HepG2 (cell line): ENCODE measurements around the gene CSMD2. TPM values are rescaled to one million over a fixed set of nuclear protein-coding genes. Genes with fewer than 3 reads are reported as not detected.

Experiments used
- ATAC-seq: fragments of 200-7000 bp; cut with Tn5 transposase; 3 replicates; pipeline ENCODE4 v1.9.1; 2020; ENCODE audit warnings: mild to moderate bottlenecking, moderate library complexity
- BruUV-seq: library from RNA; stranded (reverse); fragments of 400-500 nt; replicated peaks from 2 replicates; lab custom pipeline; 2021; lab: Mats Ljungman, UMichigan
- CTCF ChIA-PET: fragments of 300-600 bp; formaldehyde crosslinking; extraction: SDS; loops from one replicate; lab custom pipeline; 2021; ENCODE audit warnings: low total read pairs, inconsistent platforms, low intra/inter-chr PET ratio; lab: Yijun Ruan, JAX
- POLR2A ChIA-PET: fragments of 350-600 bp; sonication (Branson Sonifier 250); formaldehyde crosslinking; loops from one replicate; lab custom pipeline; 2020; ENCODE audit warnings: antibody characterized with exemption, inconsistent platforms; lab: Yijun Ruan, JAX
- DNase-seq: peaks from one replicate; pipeline ENCODE4 v3.0.0-alpha.2; 2015; ENCODE audit warnings: low spot score
- FAIRE-seq: peaks from 3 replicates; lab custom pipeline; 2011; peaks lifted over from hg19 to GRCh38; lab: Jason Lieb, UNC
- H2AFZ ChIP-seq: one replicate; pipeline ENCODE4 v1.6.1; 2011; ENCODE audit warnings: low read length, inconsistent platforms
- H3K27ac ChIP-seq: fragments of 300-600 bp; 3 replicates; pipeline ENCODE4 v1.8.0; 2011; ENCODE audit warnings: mixed run types, mild to moderate bottlenecking, mixed read lengths, low read length, inconsistent platforms; ENCODE audit not compliant: insufficient read depth; ENCODE audit errors: extremely low read length
- H3K27me3 ChIP-seq, 2 experiments: fragments of 200-600 bp in 1 of 2; 2 replicates in 1 of 2; 3 replicates in 1 of 2; pipeline versions ENCODE4 v1.6.0 to v1.8.0; 2011; ENCODE audit warnings: low read length in 2 of 2, mild to moderate bottlenecking in 2 of 2, moderate library complexity in 2 of 2, inconsistent platforms in 1 of 2; ENCODE audit not compliant: insufficient read depth in 2 of 2, control insufficient read depth in 1 of 2
- H3K36me3 ChIP-seq, 2 experiments: fragments of 200-600 bp in 1 of 2; replicated peaks in 1 of 2; 2 replicates in 1 of 2; 3 replicates in 1 of 2; pipeline versions ENCODE4 v1.5.1 to v1.8.0; 2011; ENCODE audit warnings: low read length in 2 of 2, inconsistent platforms in 1 of 2; ENCODE audit not compliant: insufficient read depth in 2 of 2, control insufficient read depth in 1 of 2
- H3K4me1 ChIP-seq: 2 replicates; pipeline ENCODE4 v1.5.1; 2012; ENCODE audit warnings: low read length, inconsistent platforms; ENCODE audit not compliant: insufficient read depth
- H3K4me2 ChIP-seq: 2 replicates; pipeline ENCODE4 v1.6.0; 2011; ENCODE audit warnings: low read depth, low read length, inconsistent platforms
- H3K4me3 ChIP-seq, 3 experiments: fragments of 200-600 bp in 1 of 3; sonication (generic), shearing (Covaris generic) in 1 of 3; replicated peaks in 1 of 3; 2 replicates each; pipeline ENCODE4 v1.5.1; 2011 to 2016; ENCODE audit warnings: low read length in 3 of 3, inconsistent platforms in 2 of 3, low read depth in 2 of 3, mild to moderate bottlenecking in 2 of 3, control low read depth in 1 of 3, mixed read lengths in 1 of 3; ENCODE audit not compliant: insufficient read depth in 1 of 3
- H3K79me2 ChIP-seq: one replicate; pipeline ENCODE4 v1.6.1; 2011; ENCODE audit warnings: low read length, inconsistent platforms; ENCODE audit not compliant: insufficient read depth
- H3K9ac ChIP-seq: 2 replicates; pipeline ENCODE4 v1.6.0; 2011; ENCODE audit warnings: mild to moderate bottlenecking, low read depth, low read length, inconsistent platforms; ENCODE audit not compliant: insufficient read depth
- H3K9me3 ChIP-seq: 2 replicates; pipeline ENCODE4 v1.5.1; 2012; ENCODE audit warnings: mild to moderate bottlenecking, low read length
- H4K20me1 ChIP-seq: 2 replicates; pipeline ENCODE4 v1.6.0; 2011; ENCODE audit warnings: inconsistent platforms, mild to moderate bottlenecking, low read length, moderate library complexity; ENCODE audit not compliant: insufficient read depth
- CENPT ChIP-seq: sonication (generic); formaldehyde crosslinking; IDR thresholded peaks from 2 replicates; pipeline ENCODE4 v1.8.0; 2022; ENCODE audit warnings: low read depth, mild to moderate bottlenecking, moderate library complexity, missing genetic modification reagents
- CHCHD3 ChIP-seq: sonication (generic); formaldehyde crosslinking; IDR thresholded peaks from 2 replicates; pipeline ENCODE4 v1.8.0; 2022; ENCODE audit warnings: mild to moderate bottlenecking, missing genetic modification reagents, moderate library complexity
- DR1 ChIP-seq: sonication (generic); formaldehyde crosslinking; IDR thresholded peaks from 2 replicates; pipeline ENCODE4 v1.8.0; 2021; ENCODE audit warnings: mild to moderate bottlenecking, missing genetic modification reagents, inconsistent platforms
- ELF3 ChIP-seq: IDR thresholded peaks from 2 replicates; pipeline ENCODE4 v1.6.1; 2016; ENCODE audit warnings: missing genetic modification reagents, missing compliant biosample characterization
- FOXK1 ChIP-seq: sonication (generic); formaldehyde crosslinking; IDR thresholded peaks from 2 replicates; pipeline ENCODE4 v1.4.0; 2020; ENCODE audit warnings: low read depth, missing genetic modification reagents, borderline replicate concordance
- HDAC1 ChIP-seq: sonication (generic); formaldehyde crosslinking; IDR thresholded peaks from 2 replicates; pipeline ENCODE4 v1.5.1; 2020; ENCODE audit warnings: mild to moderate bottlenecking, missing genetic modification reagents
- MIXL1 ChIP-seq: IDR thresholded peaks from 2 replicates; pipeline ENCODE4 v1.6.1; 2016
- NCOA1 ChIP-seq: sonication (generic); formaldehyde crosslinking; IDR thresholded peaks from 2 replicates; pipeline ENCODE4 v1.9.0; 2021; ENCODE audit warnings: missing genetic modification reagents
- RXRA ChIP-seq: sonication (generic); formaldehyde crosslinking; IDR thresholded peaks from 2 replicates; pipeline ENCODE4 v1.5.1; 2020; ENCODE audit warnings: missing genetic modification reagents
- RXRB ChIP-seq: IDR thresholded peaks from 2 replicates; pipeline ENCODE4 v1.6.1; 2016; ENCODE audit warnings: borderline replicate concordance, missing genetic modification reagents, missing compliant biosample characterization
- ZC3H4 ChIP-seq: sonication (generic); formaldehyde crosslinking; IDR thresholded peaks from 2 replicates; pipeline ENCODE4 v1.4.0; 2020; ENCODE audit warnings: missing genetic modification reagents, borderline replicate concordance
- ZFYVE20 ChIP-seq: sonication (generic); formaldehyde crosslinking; IDR thresholded peaks from 2 replicates; pipeline ENCODE4 v1.8.0; 2023; ENCODE audit warnings: low read depth, mild to moderate bottlenecking, moderate library complexity, missing genetic modification reagents, borderline replicate concordance
- ZKSCAN8 ChIP-seq: IDR thresholded peaks from 2 replicates; pipeline ENCODE4 v1.6.1; 2016; ENCODE audit warnings: borderline replicate concordance, missing genetic modification reagents, missing compliant biosample characterization
- ZNF605 ChIP-seq: sonication (generic); formaldehyde crosslinking; IDR thresholded peaks from 2 replicates; pipeline ENCODE4 v1.8.0; 2022; ENCODE audit warnings: mild to moderate bottlenecking, missing genetic modification reagents
- ZNF724P ChIP-seq: sonication (generic); formaldehyde crosslinking; IDR thresholded peaks from 2 replicates; pipeline ENCODE4 v1.8.0; 2022; ENCODE audit warnings: missing genetic modification reagents, borderline replicate concordance
- ZNF746 ChIP-seq: sonication (generic); formaldehyde crosslinking; IDR thresholded peaks from 2 replicates; pipeline ENCODE4 v1.8.0; 2022; ENCODE audit warnings: mild to moderate bottlenecking, missing genetic modification reagents
- ZNF761 ChIP-seq: sonication (generic); formaldehyde crosslinking; conservative IDR thresholded peaks from 2 replicates; pipeline ENCODE4 v1.4.0; 2020; ENCODE audit warnings: mild to moderate bottlenecking, missing genetic modification reagents
- ZSCAN21 ChIP-seq: sonication (generic); formaldehyde crosslinking; IDR thresholded peaks from 2 replicates; pipeline ENCODE4 v1.8.0; 2022; ENCODE audit warnings: mild to moderate bottlenecking, missing genetic modification reagents, moderate library complexity, borderline replicate concordance
- WGBS: methylation state at CpG from one replicate; pipeline ENCODE4 v1.1.6; 2017; ENCODE audit warnings: low lambda C conversion rate; 5-methylcytosine and 5-hydroxymethylcytosine counted together
- in situ Hi-C: cut with HindIII; loops from 2 replicates; pipeline ENCODE4 v1.10.0; 2017; ENCODE audit warnings: low pct_unique_long_range_greater_than_20kb; ENCODE audit not compliant: extremely low pct_ligation_motif_present
- intact Hi-C: fragments of 100-400 bp; cut with micrococcal nuclease; formaldehyde crosslinking; loops from one replicate; pipeline ENCODE4 v1.10.0; 2022; ENCODE audit not compliant: unreplicated experiment
- polyA plus RNA-seq, 8 experiments: library from polyadenylated mRNA; depleted of rRNA in 3 of 8; stranded (reverse) in 7 of 8; unstranded in 1 of 8; fragments of >200 nt; fragmentation: Illumina TruSeq in 4 of 8; extraction: Trizol in 4 of 8; gene quantifications; 2 replicates each; pipeline versions ENCODE4 v1.2.1 to v1.2.3, GENCODE V29; 2011 to 2016; ENCODE audit warnings: low read depth in 4 of 8, missing spikeins in 1 of 8, mixed read lengths in 1 of 8; ENCODE audit not compliant: insufficient read depth in 1 of 8
- total RNA-seq, 5 experiments: library from RNA; depleted of rRNA; stranded (reverse); fragments of >200 nt; fragmentation: Illumina TruSeq; extraction: Trizol; gene quantifications; 2 replicates each; pipeline ENCODE4 v1.2.3, GENCODE V29; 2016; ENCODE audit warnings: low read depth in 1 of 5
- TF ChIP-seq, protein P1 (sequence below): IDR thresholded peaks from 2 replicates; pipeline ENCODE4 v1.6.1; 2012; ENCODE audit warnings: low read depth, low read length, improper control_type of control experiment
- TF ChIP-seq, protein P2 (sequence below): sonication (generic); formaldehyde crosslinking; IDR thresholded peaks from 2 replicates; pipeline ENCODE4 v1.4.0; 2020; ENCODE audit warnings: missing genetic modification reagents, mild to moderate bottlenecking, borderline replicate concordance

The CSMD2 gene
- total and polyA plus RNA-seq, 2 of the 13 experiments (the other 11 are each of a cell fraction or from before 2014, with no cell fraction given), result not detected

DNA sequence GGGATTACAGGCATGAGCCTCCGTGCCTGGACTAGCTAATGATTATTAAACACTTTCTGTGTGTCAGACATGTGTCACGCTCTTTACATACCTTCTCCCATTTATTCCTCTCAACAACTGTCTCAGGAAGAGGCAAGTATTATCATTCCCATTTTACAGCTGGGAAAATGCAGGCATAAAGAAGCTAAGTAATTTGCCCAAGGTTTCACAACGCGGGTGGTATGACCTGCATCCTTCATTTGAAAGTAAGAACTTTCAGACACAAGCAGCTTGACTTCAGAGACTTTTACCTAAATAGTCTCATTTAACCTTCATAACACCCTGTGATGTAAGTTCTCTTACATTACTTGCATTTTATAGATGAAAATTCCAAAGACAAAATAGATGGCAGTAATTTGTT, 693.6 kb downstream of the CSMD2 start (continued):
- TF ChIP-seq ZSCAN21, result no peak

DNA sequence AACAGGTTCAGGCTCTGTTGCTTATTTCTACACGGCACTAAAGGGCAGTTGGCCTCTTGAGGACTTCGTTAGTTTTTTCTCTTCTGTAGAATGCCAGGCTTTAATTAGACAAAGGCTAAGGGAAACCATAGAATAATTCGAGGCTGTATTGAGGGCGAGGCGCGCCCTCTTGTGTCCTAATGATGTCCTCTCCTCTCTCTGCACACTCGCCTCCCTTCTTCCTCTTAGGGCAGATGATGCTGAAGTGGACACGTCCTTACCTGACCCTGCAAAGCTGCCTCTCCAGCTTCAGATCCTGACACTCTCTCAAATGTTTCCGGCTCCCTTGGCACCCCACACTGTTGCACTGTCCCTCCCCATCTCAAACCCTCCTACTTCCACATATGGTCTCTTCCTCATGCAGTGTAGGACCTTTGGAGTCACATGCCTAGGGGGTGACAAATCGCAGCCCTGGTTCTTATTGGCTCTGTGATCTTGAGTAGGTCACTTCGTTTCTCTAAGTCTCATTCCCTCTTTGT, 694.5 kb downstream of the CSMD2 start:
- intact Hi-C loops, result loop anchor here (2.0 to 5.0 kb wide), 2 partner anchors 176 to 343 kb away; no protein-coding TSS in a partner anchor
- peak overlapping the region; percentile 34; the same call in 1 of the 2 replicates for H3K4me2 ChIP-seq
- FAIRE-seq (peak; percentile 80), DNase-seq (peak; percentile 60), ATAC-seq (peak; percentile 52)
- no TSS peak for BruUV-seq
- H3K36me3 ChIP-seq, result no peaks in the 10 kb centered on the region
- H3K4me3 ChIP-seq, result no peak overlapping the region
- ChIA-PET POLR2A (no interaction called here), CTCF (interaction anchor here (1.7 kb wide), 1 partner anchor 175 kb away, joined by 8 read pairs; no protein-coding TSS in a partner anchor)
- in situ Hi-C loops, result no loop called here
- no peak overlapping the region for H3K9ac ChIP-seq
- no peaks in the 10 kb centered on the region for H3K9me3 ChIP-seq
- no peaks in the 10 kb centered on the region for H4K20me1 ChIP-seq
- no peak overlapping the region for H2AFZ ChIP-seq
- H3K27ac ChIP-seq, result no peak overlapping the region
- WGBS, result 7% methylated on average over 10 of the region's 11 CpGs
- H3K4me1 ChIP-seq, result peaks cover 29% of the 10 kb centered on the region
- peaks cover 4% of the 10 kb centered on the region for H3K79me2 ChIP-seq
- peaks cover 0 to 3% of the 10 kb centered on the region in 2 experiments; a peak in 2 of 5 replicates for H3K27me3 ChIP-seq
- TF ChIP-seq ZC3H4 (no peak), ELF3 (CRISPR knock-in tag) (peak; percentile 61), RXRB (CRISPR knock-in tag) (peak; percentile 79), HDAC1 (CRISPR knock-in tag) (no peak), ZFYVE20 (CRISPR knock-in tag) (no peak), ZNF746 (CRISPR knock-in tag) (no peak), DR1 (CRISPR knock-in tag) (no peak), ZKSCAN8 (0 out of 2 replicates have a peak, but pooled peaks have one; percentile 22), CENPT (CRISPR knock-in tag) (no peak), ZNF724P (CRISPR knock-in tag) (no peak), CHCHD3 (CRISPR knock-in tag) (no peak), MIXL1 (CRISPR knock-in tag) (0 out of 2 replicates have a peak, but pooled peaks have one; percentile 56), ZNF761 (CRISPR knock-in tag) (no peak), ZNF605 (CRISPR knock-in tag) (no peak), FOXK1 (no peak), NCOA1 (CRISPR knock-in tag) (no peak), RXRA (CRISPR knock-in tag) (peak; percentile 63; the same call in 1 of the 2 replicates)
- TF ChIP-seq, protein P1, sequence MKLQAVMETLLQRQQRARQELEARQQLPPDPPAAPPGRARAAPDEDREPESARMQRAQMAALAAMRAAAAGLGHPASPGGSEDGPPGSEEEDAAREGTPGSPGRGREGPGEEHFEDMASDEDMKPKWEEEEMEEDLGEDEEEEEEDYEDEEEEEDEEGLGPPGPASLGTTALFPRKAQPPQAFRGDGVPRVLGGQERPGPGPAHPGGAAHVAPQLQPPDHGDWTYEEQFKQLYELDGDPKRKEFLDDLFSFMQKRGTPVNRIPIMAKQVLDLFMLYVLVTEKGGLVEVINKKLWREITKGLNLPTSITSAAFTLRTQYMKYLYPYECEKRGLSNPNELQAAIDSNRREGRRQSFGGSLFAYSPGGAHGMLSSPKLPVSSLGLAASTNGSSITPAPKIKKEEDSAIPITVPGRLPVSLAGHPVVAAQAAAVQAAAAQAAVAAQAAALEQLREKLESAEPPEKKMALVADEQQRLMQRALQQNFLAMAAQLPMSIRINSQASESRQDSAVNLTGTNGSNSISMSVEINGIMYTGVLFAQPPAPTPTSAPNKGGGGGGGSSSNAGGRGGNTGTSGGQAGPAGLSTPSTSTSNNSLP, result peak; percentile 87
- TF ChIP-seq, protein P2, sequence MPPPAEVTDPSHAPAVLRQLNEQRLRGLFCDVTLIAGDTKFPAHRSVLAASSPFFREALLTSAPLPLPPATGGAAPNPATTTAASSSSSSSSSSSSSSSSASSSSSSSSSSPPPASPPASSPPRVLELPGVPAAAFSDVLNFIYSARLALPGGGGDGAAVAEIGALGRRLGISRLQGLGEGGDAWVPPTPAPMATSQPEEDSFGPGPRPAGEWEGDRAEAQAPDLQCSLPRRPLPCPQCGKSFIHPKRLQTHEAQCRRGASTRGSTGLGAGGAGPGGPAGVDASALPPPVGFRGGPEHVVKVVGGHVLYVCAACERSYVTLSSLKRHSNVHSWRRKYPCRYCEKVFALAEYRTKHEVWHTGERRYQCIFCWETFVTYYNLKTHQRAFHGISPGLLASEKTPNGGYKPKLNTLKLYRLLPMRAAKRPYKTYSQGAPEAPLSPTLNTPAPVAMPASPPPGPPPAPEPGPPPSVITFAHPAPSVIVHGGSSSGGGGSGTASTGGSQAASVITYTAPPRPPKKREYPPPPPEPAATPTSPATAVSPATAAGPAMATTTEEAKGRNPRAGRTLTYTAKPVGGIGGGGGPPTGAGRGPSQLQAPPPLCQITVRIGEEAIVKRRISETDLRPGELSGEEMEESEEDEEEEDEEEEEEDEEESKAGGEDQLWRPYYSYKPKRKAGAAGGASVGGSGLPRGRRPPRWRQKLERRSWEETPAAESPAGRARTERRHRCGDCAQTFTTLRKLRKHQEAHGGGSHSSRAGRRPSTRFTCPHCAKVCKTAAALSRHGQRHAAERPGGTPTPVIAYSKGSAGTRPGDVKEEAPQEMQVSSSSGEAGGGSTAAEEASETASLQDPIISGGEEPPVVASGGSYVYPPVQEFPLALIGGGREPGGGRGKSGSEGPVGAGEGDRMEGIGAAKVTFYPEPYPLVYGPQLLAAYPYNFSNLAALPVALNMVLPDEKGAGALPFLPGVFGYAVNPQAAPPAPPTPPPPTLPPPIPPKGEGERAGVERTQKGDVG (CRISPR knock-in tag), result no peak
